WERI-Rb-1 (cell line): ENCODE results near the gene NTRK2.

ENCODE experiments used
- DNase-seq: peaks from one replicate; pipeline ENCODE4 v3.0.0-alpha.2; 2020
- H3K27ac ChIP-seq: fragments of 250-450 bp; sonication (Bioruptor Pico); 2 replicates; pipeline ENCODE4 v1.5.1; 2020; ENCODE audit warnings: mild to moderate bottlenecking, moderate library complexity
- H3K27me3 ChIP-seq: fragments of 250-450 bp; sonication (Bioruptor Pico); 2 replicates; pipeline ENCODE4 v1.5.1; 2021; ENCODE audit warnings: mild to moderate bottlenecking, low read depth, moderate library complexity; ENCODE audit not compliant: insufficient read depth, severe bottlenecking
- H3K36me3 ChIP-seq: fragments of 250-450 bp; sonication (Bioruptor Pico); 2 replicates; pipeline ENCODE4 v1.5.1; 2020; ENCODE audit warnings: mild to moderate bottlenecking, moderate library complexity
- H3K4me3 ChIP-seq: 2 replicates; pipeline ENCODE4 v1.5.1; 2011; ENCODE audit warnings: low read depth, mild to moderate bottlenecking, control low read depth, low read length
- H3K9me3 ChIP-seq: fragments of 250-450 bp; sonication (Bioruptor Pico); 2 replicates; pipeline ENCODE4 v1.5.1; 2021; ENCODE audit warnings: mild to moderate bottlenecking, moderate library complexity; ENCODE audit not compliant: severe bottlenecking
- CTCF ChIP-seq: IDR thresholded peaks from 2 replicates; pipeline ENCODE4 v1.5.1; 2011; ENCODE audit warnings: low read depth, mild to moderate bottlenecking, control low read depth, inconsistent platforms, low read length

Gene NTRK2

GRCh38 chr9:85053206-85053786 lies 383.8 kb downstream of the NTRK2 start:
- Histone ChIP-seq H3K4me3 (no peak overlapping the region), H3K36me3 (no peaks in the 10 kb centered on the region), H3K27ac (no peak overlapping the region), H3K9me3 (no peaks in the 10 kb centered on the region), H3K27me3 (peaks cover 26% of the 10 kb centered on the region)
- TF ChIP-seq CTCF = no peak
- no peak for DNase-seq

GRCh38 chr9:85054017-85054416 lies 384.5 kb downstream of the NTRK2 start:
- no peak for DNase-seq
- no peak for TF ChIP-seq CTCF
- H3K27me3 ChIP-seq = peaks cover 25% of the 10 kb centered on the region
- no peak overlapping the region for H3K27ac ChIP-seq
- H3K9me3 ChIP-seq = no peaks in the 10 kb centered on the region
- H3K36me3 ChIP-seq = no peaks in the 10 kb centered on the region
- no peak overlapping the region for H3K4me3 ChIP-seq

- Histone ChIP-seq H3K4me3 (no peak overlapping the region), H3K27ac (no peak overlapping the region), H3K27me3 (peaks cover 34% of the 10 kb centered on the region), H3K36me3 (no peaks in the 10 kb centered on the region), H3K9me3 (no peaks in the 10 kb centered on the region)
- no peak for TF ChIP-seq CTCF
- no peak for DNase-seq
Measured at GRCh38 chr9:85055506-85056202, 386.1 kb downstream of the NTRK2 start.

- no peaks in the 10 kb centered on the region for H3K36me3 ChIP-seq
- H3K27ac ChIP-seq = no peak overlapping the region
- no peak for DNase-seq
- H3K4me3 ChIP-seq = no peak overlapping the region
- TF ChIP-seq CTCF = no peak
- H3K27me3 ChIP-seq = peaks cover 35% of the 10 kb centered on the region
- no peaks in the 10 kb centered on the region for H3K9me3 ChIP-seq
Measured at GRCh38 chr9:85056203-85056572, 386.7 kb downstream of the NTRK2 start.

- DNase-seq = no peak
- H3K27me3 ChIP-seq = peaks cover 40% of the 10 kb centered on the region
- no peak overlapping the region for H3K27ac ChIP-seq
- H3K9me3 ChIP-seq = no peaks in the 10 kb centered on the region
- H3K36me3 ChIP-seq = no peaks in the 10 kb centered on the region
- H3K4me3 ChIP-seq = no peak overlapping the region
- TF ChIP-seq CTCF = no peak
Measured at GRCh38 chr9:85061969-85062368, 392.4 kb downstream of the NTRK2 start.
